Peyer's patch (tissue), 4 donors: ENCODE measurements around the gene NPSR1. TPM values are rescaled to one million over a fixed set of nuclear protein-coding genes. Genes with fewer than 3 reads are reported as not detected.

ENCODE experiments used
- small RNA-seq, 2 donors: library from RNA; depleted of rRNA; stranded (forward); fragments of <200 nt; gene quantifications; one replicate each; pipeline ENCODE3, GENCODE V24; 2016
- total RNA-seq, 4 donors: library from RNA; depleted of rRNA; stranded (reverse); fragments of >200 nt; gene quantifications; one replicate each; pipeline ENCODE4 v1.1.0, GENCODE V29; 2016

NPSR1 gene
- total RNA-seq, 4 donors from 2014 or later = not detected

Small RNAs within 50 kb of the gene (small RNA-seq; reads per million reads assigned to genes)
- gene RF00322 (0 reads per million in 2 donors), gene RN7SL132P (0 reads per million in 2 donors)
